Heart left ventricle (tissue), 13 donors: ENCODE data around the gene ATMIN.

Experiments used
- CTCF ChIP-seq, 12 donors: fragments of 200-600 bp; sonication (generic) in 4 of 12; IDR thresholded peaks; one replicate each; pipeline versions ENCODE4 v1.5.0 to v1.8.0; 2018 to 2022; ENCODE audit warnings: antibody characterized with exemption in 12 of 12, mild to moderate bottlenecking in 5 of 12
- POLR2A ChIP-seq, 2 donors: fragments of 450-650 bp; IDR thresholded peaks; one replicate each; pipeline ENCODE4 v1.6.1; 2017; ENCODE audit warnings: antibody characterized with exemption in 2 of 2, mild to moderate bottlenecking in 2 of 2, moderate library complexity in 2 of 2
- donor health status: ischemic (EF 13 %, LVEDD 7.1; RV severe dilation, severe dysfunction).
- donor health status: DM: no; HTN: yes; CAD: no.
- donor health status: DM: no; HTN: no; CAD: no.
- donor health status: ischemic (EF 25% LVEDD 6.9; RV normal size, moderate dysfunction).
- donor health status: ischemic (EF 25% LVEDD 5.7; RV mildly dilated, moderate dysfunction).
- donor health status: ischemic (EF 35%, LVEDD 5.7; RV mildly dilated, moderate dysfunction).
- donor health status: nonischemic (EF 11% LVEDD 7.7; RV severe dilation, severe dysfunction).
- donor health status: DM: yes; HTN: yes; CAD: no.
- donor health status: PGD.
- donor health status: ischemic (EF 29% LVEDD 5.4; RV normal size, mild dysfunction).
- donor health status: nonischemic (EF 23%, LVEDD 6.1; RV moderate dilation, normal function).

DNA sequence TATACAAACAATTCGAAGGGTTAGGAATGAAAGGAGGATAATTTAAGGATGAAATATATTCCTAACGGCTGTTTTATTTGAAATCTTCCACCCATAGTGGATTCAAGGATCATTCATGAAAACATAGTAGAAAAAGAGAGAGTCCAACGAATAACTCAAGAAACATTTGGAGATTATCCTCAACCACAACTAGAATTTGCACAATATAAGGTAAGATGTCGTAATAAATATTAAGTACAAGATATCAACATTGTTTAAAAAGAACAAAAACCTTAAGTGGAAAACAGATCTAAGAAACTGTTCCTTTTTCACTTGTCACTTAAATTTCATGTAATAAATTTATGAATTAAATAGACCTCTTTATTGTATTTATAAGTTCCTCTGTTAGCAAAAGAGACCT, 9.2 kb upstream of the ATMIN start:
- TF ChIP-seq CTCF (IDR thresholded peaks at IDR 0.05) (no peak), POLR2A (IDR thresholded peaks at IDR 0.05) (no peak)
